ENCODE data around the gene PCNX2. TPM values are rescaled to one million over a fixed set of nuclear protein-coding genes. Genes with fewer than 3 reads are reported as not detected.

The PCNX2 gene
- total RNA-seq, 1 experiment from 2014 or later, result 50.8 TPM

DNA sequence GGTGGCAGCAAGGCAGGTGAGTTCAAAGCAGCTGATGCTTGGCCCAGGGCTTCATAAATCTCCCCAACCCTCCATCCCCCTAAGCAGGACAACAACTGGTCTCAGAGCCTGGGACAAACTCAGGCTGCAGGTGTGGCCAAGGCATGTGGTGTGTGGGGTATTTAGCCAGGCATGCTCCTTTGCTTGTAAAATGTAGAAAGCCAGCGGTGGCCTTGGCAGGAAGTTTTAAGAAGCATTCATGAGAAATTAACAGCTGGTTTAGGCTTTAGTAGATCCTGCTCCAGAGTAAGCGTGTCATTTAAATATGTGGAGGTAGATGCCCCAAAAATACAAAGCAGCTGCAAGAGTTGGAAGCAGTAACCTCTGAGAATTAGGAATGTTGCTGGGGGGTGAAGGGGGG lies 300.3 kb downstream of the PCNX2 start (continued):
- TF ChIP-seq ZNF281 (CRISPR knock-in tag; IDR thresholded peaks at IDR 0.05), result no peak
- TF ChIP-seq, protein P1, sequence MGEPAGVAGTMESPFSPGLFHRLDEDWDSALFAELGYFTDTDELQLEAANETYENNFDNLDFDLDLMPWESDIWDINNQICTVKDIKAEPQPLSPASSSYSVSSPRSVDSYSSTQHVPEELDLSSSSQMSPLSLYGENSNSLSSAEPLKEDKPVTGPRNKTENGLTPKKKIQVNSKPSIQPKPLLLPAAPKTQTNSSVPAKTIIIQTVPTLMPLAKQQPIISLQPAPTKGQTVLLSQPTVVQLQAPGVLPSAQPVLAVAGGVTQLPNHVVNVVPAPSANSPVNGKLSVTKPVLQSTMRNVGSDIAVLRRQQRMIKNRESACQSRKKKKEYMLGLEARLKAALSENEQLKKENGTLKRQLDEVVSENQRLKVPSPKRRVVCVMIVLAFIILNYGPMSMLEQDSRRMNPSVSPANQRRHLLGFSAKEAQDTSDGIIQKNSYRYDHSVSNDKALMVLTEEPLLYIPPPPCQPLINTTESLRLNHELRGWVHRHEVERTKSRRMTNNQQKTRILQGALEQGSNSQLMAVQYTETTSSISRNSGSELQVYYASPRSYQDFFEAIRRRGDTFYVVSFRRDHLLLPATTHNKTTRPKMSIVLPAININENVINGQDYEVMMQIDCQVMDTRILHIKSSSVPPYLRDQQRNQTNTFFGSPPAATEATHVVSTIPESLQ (CRISPR knock-in tag; IDR thresholded peaks at IDR 0.05), result no peak
- TF ChIP-seq, protein P2, sequence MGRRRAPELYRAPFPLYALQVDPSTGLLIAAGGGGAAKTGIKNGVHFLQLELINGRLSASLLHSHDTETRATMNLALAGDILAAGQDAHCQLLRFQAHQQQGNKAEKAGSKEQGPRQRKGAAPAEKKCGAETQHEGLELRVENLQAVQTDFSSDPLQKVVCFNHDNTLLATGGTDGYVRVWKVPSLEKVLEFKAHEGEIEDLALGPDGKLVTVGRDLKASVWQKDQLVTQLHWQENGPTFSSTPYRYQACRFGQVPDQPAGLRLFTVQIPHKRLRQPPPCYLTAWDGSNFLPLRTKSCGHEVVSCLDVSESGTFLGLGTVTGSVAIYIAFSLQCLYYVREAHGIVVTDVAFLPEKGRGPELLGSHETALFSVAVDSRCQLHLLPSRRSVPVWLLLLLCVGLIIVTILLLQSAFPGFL (CRISPR knock-in tag; IDR thresholded peaks at IDR 0.05; ENCODE audit: borderline replicate concordance), result no peak
- no peak for TF ChIP-seq ZNF232 (CRISPR knock-in tag; IDR thresholded peaks at IDR 0.05)
- TF ChIP-seq CBFB (CRISPR knock-in tag; IDR thresholded peaks at IDR 0.05; ENCODE audit: low read depth), result no peak

- DNase-seq (ENCODE audit: low spot score) (no peak), ATAC-seq (no peak)
- H3K27ac Mint-ChIP-seq, result no peak overlapping the region
- H3K4me1 Mint-ChIP-seq, result 0 out of 2 replicates have a peak, but pooled peaks cover 3% of the 10 kb centered on the region
- H3K9me3 Mint-ChIP-seq, result peaks cover 39% of the 10 kb centered on the region
- H3K36me3 Mint-ChIP-seq, result peaks cover 85% of the 10 kb centered on the region
- POLR2A ChIA-PET, result no interaction called here
- TF ChIP-seq AFF4 (CRISPR knock-in tag; IDR thresholded peaks at IDR 0.05; ENCODE audit: borderline replicate concordance), result no peak
- TF ChIP-seq, protein P3, sequence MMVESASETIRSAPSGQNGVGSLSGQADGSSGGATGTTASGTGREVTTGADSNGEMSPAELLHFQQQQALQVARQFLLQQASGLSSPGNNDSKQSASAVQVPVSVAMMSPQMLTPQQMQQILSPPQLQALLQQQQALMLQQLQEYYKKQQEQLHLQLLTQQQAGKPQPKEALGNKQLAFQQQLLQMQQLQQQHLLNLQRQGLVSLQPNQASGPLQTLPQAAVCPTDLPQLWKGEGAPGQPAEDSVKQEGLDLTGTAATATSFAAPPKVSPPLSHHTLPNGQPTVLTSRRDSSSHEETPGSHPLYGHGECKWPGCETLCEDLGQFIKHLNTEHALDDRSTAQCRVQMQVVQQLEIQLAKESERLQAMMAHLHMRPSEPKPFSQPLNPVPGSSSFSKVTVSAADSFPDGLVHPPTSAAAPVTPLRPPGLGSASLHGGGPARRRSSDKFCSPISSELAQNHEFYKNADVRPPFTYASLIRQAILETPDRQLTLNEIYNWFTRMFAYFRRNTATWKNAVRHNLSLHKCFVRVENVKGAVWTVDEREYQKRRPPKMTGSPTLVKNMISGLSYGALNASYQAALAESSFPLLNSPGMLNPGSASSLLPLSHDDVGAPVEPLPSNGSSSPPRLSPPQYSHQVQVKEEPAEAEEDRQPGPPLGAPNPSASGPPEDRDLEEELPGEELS (CRISPR knock-in tag; IDR thresholded peaks at IDR 0.05), result no peak
- peaks cover 4% of the 10 kb centered on the region; the same call in 1 of the 2 replicates for H3K27me3 Mint-ChIP-seq (ENCODE audit: low read depth)
- CTCF ChIA-PET, result no interaction called here
- H3K4me3 Mint-ChIP-seq, result no peak overlapping the region
These were observed 302.0 kb downstream of the PCNX2 start for GRCh38 chr1:232993555-232993954.

DNA sequence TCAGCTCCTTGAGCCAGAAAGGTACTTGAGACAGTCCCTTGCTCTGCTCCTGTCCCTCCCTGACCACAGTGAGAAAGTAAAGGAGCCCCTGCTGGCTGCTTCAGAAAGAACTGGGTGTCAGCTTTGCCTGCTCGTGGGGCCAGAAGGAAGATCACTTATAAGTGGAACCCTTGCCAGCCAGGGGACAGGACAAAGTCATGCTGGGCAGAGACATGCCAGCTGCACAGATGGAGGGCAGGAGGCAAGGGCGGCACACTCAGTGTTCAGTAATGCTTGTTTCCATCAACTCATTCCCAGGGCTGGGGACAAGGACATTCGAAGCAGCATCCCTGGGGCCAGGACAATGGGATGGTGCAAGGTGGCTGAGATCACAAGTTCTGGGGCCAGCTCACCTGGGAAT lies 303.3 kb downstream of the PCNX2 start:
- Mint-ChIP-seq H3K27ac (no peak overlapping the region), H3K9me3 (peaks cover 38% of the 10 kb centered on the region), H3K4me1 (0 out of 2 replicates have a peak, but pooled peaks cover 3% of the 10 kb centered on the region), H3K4me3 (no peak overlapping the region), H3K36me3 (peaks cover 71% of the 10 kb centered on the region), H3K27me3 (ENCODE audit: low read depth) (peaks cover 4% of the 10 kb centered on the region; the same call in 1 of the 2 replicates)
- DNase-seq (ENCODE audit: low spot score) (no peak), ATAC-seq (no peak)
- ChIA-PET POLR2A (no interaction called here), CTCF (no interaction called here)
- no peak for TF ChIP-seq JAZF1 (CRISPR knock-in tag; IDR thresholded peaks at IDR 0.05)
- TF ChIP-seq, protein P4, sequence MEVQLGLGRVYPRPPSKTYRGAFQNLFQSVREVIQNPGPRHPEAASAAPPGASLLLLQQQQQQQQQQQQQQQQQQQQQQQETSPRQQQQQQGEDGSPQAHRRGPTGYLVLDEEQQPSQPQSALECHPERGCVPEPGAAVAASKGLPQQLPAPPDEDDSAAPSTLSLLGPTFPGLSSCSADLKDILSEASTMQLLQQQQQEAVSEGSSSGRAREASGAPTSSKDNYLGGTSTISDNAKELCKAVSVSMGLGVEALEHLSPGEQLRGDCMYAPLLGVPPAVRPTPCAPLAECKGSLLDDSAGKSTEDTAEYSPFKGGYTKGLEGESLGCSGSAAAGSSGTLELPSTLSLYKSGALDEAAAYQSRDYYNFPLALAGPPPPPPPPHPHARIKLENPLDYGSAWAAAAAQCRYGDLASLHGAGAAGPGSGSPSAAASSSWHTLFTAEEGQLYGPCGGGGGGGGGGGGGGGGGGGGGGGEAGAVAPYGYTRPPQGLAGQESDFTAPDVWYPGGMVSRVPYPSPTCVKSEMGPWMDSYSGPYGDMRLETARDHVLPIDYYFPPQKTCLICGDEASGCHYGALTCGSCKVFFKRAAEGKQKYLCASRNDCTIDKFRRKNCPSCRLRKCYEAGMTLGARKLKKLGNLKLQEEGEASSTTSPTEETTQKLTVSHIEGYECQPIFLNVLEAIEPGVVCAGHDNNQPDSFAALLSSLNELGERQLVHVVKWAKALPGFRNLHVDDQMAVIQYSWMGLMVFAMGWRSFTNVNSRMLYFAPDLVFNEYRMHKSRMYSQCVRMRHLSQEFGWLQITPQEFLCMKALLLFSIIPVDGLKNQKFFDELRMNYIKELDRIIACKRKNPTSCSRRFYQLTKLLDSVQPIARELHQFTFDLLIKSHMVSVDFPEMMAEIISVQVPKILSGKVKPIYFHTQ (CRISPR knock-in tag; IDR thresholded peaks at IDR 0.05), result no peak
- TF ChIP-seq CDX4 (CRISPR knock-in tag; IDR thresholded peaks at IDR 0.05; ENCODE audit: borderline replicate concordance), result no peak
- TF ChIP-seq ETV6 (CRISPR knock-in tag; IDR thresholded peaks at IDR 0.05), result no peak
- no peak for TF ChIP-seq TP53 (CRISPR knock-in tag; IDR thresholded peaks at IDR 0.05)

Measured in WTC11 (cell line).